ENCODE measurements around the gene DDN.

GRCh38 chr12:48980389-48980952 is 18.7 kb downstream of the DDN start:
- TF ChIP-seq, protein P1, sequence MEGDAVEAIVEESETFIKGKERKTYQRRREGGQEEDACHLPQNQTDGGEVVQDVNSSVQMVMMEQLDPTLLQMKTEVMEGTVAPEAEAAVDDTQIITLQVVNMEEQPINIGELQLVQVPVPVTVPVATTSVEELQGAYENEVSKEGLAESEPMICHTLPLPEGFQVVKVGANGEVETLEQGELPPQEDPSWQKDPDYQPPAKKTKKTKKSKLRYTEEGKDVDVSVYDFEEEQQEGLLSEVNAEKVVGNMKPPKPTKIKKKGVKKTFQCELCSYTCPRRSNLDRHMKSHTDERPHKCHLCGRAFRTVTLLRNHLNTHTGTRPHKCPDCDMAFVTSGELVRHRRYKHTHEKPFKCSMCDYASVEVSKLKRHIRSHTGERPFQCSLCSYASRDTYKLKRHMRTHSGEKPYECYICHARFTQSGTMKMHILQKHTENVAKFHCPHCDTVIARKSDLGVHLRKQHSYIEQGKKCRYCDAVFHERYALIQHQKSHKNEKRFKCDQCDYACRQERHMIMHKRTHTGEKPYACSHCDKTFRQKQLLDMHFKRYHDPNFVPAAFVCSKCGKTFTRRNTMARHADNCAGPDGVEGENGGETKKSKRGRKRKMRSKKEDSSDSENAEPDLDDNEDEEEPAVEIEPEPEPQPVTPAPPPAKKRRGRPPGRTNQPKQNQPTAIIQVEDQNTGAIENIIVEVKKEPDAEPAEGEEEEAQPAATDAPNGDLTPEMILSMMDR (conservative IDR thresholded peaks at IDR 0.05; ENCODE audit: low read depth, low read length): peak; percentile 38; the same call in 1 of the 2 replicates
- no peak for TF ChIP-seq EZH2 (IDR thresholded peaks at IDR 0.05; ENCODE audit: low read length, unreplicated experiment)

Measured in PC-3 (cell line).